OCI-LY1 (cell line): ENCODE results near the gene EVA1C.

ENCODE experiments used
- H2AFZ ChIP-seq: fragments of 200-600 bp; sonication (generic), shearing (Covaris generic); 2 replicates; pipeline ENCODE4 v1.6.0; 2014; ENCODE audit warnings: antibody characterized with exemption, mild to moderate bottlenecking, low read length
- H3F3A ChIP-seq: fragments of 200-600 bp; sonication (generic), shearing (Covaris generic); 2 replicates; pipeline ENCODE4 v1.6.0; 2014; ENCODE audit warnings: mild to moderate bottlenecking, antibody characterized with exemption, low read length, moderate library complexity; ENCODE audit not compliant: insufficient read depth
- H3K27ac ChIP-seq: fragments of 200-600 bp; sonication (generic); 2 replicates; pipeline ENCODE4 v1.5.1; 2014; ENCODE audit warnings: low read length, mixed run types, mild to moderate bottlenecking, low read depth; ENCODE audit not compliant: poor library complexity, severe bottlenecking
- H3K27me3 ChIP-seq: fragments of 200-600 bp; sonication (generic); 2 replicates; pipeline ENCODE4 v1.6.0; 2014; ENCODE audit warnings: antibody characterized with exemption, mild to moderate bottlenecking, low read length, moderate library complexity; ENCODE audit not compliant: insufficient read depth
- H3K36me3 ChIP-seq: fragments of 200-600 bp; sonication (generic); 2 replicates; pipeline ENCODE4 v1.6.1; 2014; ENCODE audit warnings: mild to moderate bottlenecking, antibody characterized with exemption, low read length, moderate library complexity, mixed read lengths; ENCODE audit not compliant: insufficient read depth
- H3K4me1 ChIP-seq: fragments of 200-600 bp; sonication (generic); 2 replicates; pipeline ENCODE4 v1.5.1; 2014; ENCODE audit warnings: mild to moderate bottlenecking, low read length, moderate library complexity; ENCODE audit not compliant: insufficient read depth, severe bottlenecking
- H3K4me2 ChIP-seq: fragments of 200-600 bp; sonication (generic), shearing (Covaris generic); 2 replicates; pipeline ENCODE4 v1.6.1; 2014; ENCODE audit warnings: low read length
- H3K4me3 ChIP-seq: fragments of 200-600 bp; sonication (generic); 2 replicates; pipeline ENCODE4 v1.5.1; 2014; ENCODE audit warnings: low read length, low read depth, mild to moderate bottlenecking, mixed read lengths; ENCODE audit not compliant: poor library complexity, severe bottlenecking
- H3K79me2 ChIP-seq: fragments of 200-600 bp; shearing (Covaris generic); 2 replicates; pipeline ENCODE4 v1.6.1; 2016; ENCODE audit warnings: mixed run types, low read length, mixed read lengths; ENCODE audit not compliant: insufficient read depth
- H3K9ac ChIP-seq: fragments of 200-600 bp; sonication (generic), shearing (Covaris generic); 2 replicates; pipeline ENCODE4 v1.6.1; 2014; ENCODE audit warnings: mild to moderate bottlenecking, low read length, mixed read lengths
- H3K9me2 ChIP-seq: fragments of 200-600 bp; sonication (generic), shearing (Covaris generic); 2 replicates; pipeline ENCODE4 v1.6.1; 2014; ENCODE audit warnings: low read depth, mild to moderate bottlenecking, low read length, mixed read lengths
- H3K9me3 ChIP-seq: fragments of 200-600 bp; shearing (Covaris generic); 2 replicates; pipeline ENCODE4 v1.6.1; 2014; ENCODE audit warnings: low read length, mixed read lengths
- H4K20me1 ChIP-seq: fragments of 200-600 bp; sonication (generic), shearing (Covaris generic); 2 replicates; pipeline ENCODE4 v1.6.0; 2016; ENCODE audit warnings: mild to moderate bottlenecking, low read length; ENCODE audit not compliant: insufficient read depth
- EZH2 ChIP-seq: fragments of 200-600 bp; sonication (generic), shearing (Covaris generic); IDR thresholded peaks from 2 replicates; pipeline ENCODE4 v1.8.0; 2017; ENCODE audit warnings: borderline replicate concordance, mixed run types, mild to moderate bottlenecking, antibody characterized with exemption, low read length, moderate library complexity, mixed read lengths
- TF ChIP-seq, protein P1 (sequence below): fragments of 200-600 bp; sonication (generic), shearing (Covaris generic); IDR thresholded peaks from 2 replicates; pipeline ENCODE4 v1.5.1; 2017; ENCODE audit warnings: mild to moderate bottlenecking, antibody characterized with exemption, low read length, moderate library complexity, mixed read lengths

The EVA1C gene

DNA sequence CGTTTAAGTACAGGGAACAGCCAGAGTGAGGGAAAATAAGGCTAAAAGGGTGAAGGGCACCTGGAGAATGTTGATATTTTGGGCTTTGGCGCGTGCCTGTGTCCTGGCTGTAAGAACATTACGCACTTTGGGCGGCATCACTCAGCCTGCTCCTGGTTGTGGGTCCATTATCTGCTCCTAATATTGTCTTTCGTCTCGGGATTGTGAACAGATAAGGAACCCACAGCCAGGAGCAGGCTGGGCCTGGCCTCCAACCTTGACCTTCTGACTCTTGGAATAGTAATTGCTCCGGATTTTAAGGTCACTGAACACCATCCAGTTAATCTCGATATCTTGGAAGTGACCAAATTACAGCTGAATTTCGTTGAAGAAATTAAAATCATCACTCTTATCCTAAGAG, 111.0 kb downstream of the EVA1C start:
- H3K4me3 ChIP-seq = no peak overlapping the region
- no peaks in the 10 kb centered on the region for H3F3A ChIP-seq
- no peak overlapping the region for H3K9ac ChIP-seq

DNA sequence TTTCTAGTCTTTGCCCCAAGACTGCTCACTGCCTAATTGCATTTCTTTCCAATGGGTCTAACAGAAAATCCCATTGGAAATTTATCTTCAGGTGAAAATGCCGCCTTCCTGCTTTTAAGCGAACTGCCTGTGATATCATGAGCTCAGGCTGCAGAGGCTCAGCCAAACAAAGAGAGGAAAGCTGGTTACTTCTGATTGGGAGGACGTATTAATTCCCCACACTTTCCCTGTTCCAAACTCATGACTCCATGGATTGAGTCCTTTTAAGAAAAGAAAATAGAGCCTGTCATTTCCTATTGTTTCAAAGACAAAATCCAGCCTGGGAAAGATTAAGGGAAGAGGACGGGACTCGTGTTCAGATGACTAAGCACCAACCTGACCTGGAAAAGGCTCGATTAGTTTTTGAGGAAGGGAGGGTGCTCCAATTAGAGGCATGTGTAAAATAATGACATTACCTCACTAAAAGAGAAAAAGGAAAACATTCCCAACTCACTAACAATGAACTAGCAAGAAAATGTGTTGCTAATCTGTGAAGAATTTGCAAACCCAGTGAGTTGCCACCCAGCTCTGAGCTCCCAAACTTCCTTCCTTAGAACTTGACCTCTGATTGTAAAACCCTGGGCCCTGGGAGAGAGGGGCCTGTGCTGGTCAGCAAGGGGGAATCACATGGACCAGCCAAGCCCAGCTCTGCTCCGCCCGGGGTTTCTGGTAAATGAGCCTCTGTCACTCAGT, 111.6 kb downstream of the EVA1C start:
- TF ChIP-seq, protein P1, sequence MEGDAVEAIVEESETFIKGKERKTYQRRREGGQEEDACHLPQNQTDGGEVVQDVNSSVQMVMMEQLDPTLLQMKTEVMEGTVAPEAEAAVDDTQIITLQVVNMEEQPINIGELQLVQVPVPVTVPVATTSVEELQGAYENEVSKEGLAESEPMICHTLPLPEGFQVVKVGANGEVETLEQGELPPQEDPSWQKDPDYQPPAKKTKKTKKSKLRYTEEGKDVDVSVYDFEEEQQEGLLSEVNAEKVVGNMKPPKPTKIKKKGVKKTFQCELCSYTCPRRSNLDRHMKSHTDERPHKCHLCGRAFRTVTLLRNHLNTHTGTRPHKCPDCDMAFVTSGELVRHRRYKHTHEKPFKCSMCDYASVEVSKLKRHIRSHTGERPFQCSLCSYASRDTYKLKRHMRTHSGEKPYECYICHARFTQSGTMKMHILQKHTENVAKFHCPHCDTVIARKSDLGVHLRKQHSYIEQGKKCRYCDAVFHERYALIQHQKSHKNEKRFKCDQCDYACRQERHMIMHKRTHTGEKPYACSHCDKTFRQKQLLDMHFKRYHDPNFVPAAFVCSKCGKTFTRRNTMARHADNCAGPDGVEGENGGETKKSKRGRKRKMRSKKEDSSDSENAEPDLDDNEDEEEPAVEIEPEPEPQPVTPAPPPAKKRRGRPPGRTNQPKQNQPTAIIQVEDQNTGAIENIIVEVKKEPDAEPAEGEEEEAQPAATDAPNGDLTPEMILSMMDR = no peak
- no peak for TF ChIP-seq EZH2
- Histone ChIP-seq H3K36me3 (no peaks in the 10 kb centered on the region), H3K4me1 (no peaks in the 10 kb centered on the region), H3K9ac (no peak overlapping the region), H3K9me2 (no peaks in the 10 kb centered on the region), H4K20me1 (no peaks in the 10 kb centered on the region), H2AFZ (no peak overlapping the region), H3K4me2 (no peak overlapping the region), H3K27ac (no peak overlapping the region), H3K9me3 (no peaks in the 10 kb centered on the region), H3F3A (no peaks in the 10 kb centered on the region), H3K79me2 (no peaks in the 10 kb centered on the region), H3K4me3 (no peak overlapping the region), H3K27me3 (no peaks in the 10 kb centered on the region; the same call in 1 of the 2 replicates)

More for the DNA sequence above, 111.0 kb downstream of the EVA1C start:
- H3K27me3 ChIP-seq = no peaks in the 10 kb centered on the region; the same call in 1 of the 2 replicates
- H3K4me2 ChIP-seq = no peak overlapping the region
- H3K4me1 ChIP-seq = no peaks in the 10 kb centered on the region
- H3K36me3 ChIP-seq = no peaks in the 10 kb centered on the region
- H3K9me2 ChIP-seq = no peaks in the 10 kb centered on the region
- no peak overlapping the region for H2AFZ ChIP-seq
- no peaks in the 10 kb centered on the region for H3K79me2 ChIP-seq
- TF ChIP-seq, protein P1 = no peak
- TF ChIP-seq EZH2 = no peak
- no peaks in the 10 kb centered on the region for H4K20me1 ChIP-seq
- H3K9me3 ChIP-seq = no peaks in the 10 kb centered on the region
- no peak overlapping the region for H3K27ac ChIP-seq

DNA sequence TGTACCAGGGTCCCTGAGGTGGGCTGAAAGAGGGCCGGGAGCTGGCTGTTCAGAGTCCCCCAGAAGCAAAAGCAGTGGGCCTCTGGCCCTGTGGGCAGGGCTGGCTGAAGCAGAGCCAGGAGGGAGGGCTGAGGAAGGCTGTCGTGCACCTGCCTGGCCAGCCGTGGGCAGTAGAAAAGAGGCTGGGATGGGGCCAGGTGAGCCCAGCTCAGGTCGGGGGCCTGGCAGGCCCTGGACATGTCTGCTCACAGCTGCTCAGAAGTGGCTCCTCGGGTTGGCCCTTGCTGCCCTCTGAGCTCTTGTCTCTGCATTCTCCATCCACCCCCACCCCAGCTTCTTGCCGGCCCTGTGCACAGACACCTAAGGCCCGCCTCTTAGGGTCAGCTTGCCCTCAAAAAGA, 112.8 kb downstream of the EVA1C start:
- Histone ChIP-seq H2AFZ (no peak overlapping the region), H3K27ac (no peak overlapping the region), H3K36me3 (no peaks in the 10 kb centered on the region), H4K20me1 (no peaks in the 10 kb centered on the region), H3K27me3 (no peaks in the 10 kb centered on the region; the same call in 1 of the 2 replicates), H3K79me2 (no peaks in the 10 kb centered on the region), H3K4me1 (no peaks in the 10 kb centered on the region), H3K4me3 (no peak overlapping the region), H3F3A (no peaks in the 10 kb centered on the region), H3K9me2 (no peaks in the 10 kb centered on the region), H3K9ac (no peak overlapping the region), H3K9me3 (no peaks in the 10 kb centered on the region), H3K4me2 (no peak overlapping the region)
- no peak for TF ChIP-seq EZH2
- TF ChIP-seq, protein P1 = no peak
